ENCODE data around the gene TMEM119. TPM values are rescaled to one million over a fixed set of nuclear protein-coding genes. Genes with fewer than 3 reads are reported as not detected.

Gene TMEM119
- polyA plus RNA-seq, 4 donors, result 0.67 to 12.3 (median 6.0) TPM

DNA sequence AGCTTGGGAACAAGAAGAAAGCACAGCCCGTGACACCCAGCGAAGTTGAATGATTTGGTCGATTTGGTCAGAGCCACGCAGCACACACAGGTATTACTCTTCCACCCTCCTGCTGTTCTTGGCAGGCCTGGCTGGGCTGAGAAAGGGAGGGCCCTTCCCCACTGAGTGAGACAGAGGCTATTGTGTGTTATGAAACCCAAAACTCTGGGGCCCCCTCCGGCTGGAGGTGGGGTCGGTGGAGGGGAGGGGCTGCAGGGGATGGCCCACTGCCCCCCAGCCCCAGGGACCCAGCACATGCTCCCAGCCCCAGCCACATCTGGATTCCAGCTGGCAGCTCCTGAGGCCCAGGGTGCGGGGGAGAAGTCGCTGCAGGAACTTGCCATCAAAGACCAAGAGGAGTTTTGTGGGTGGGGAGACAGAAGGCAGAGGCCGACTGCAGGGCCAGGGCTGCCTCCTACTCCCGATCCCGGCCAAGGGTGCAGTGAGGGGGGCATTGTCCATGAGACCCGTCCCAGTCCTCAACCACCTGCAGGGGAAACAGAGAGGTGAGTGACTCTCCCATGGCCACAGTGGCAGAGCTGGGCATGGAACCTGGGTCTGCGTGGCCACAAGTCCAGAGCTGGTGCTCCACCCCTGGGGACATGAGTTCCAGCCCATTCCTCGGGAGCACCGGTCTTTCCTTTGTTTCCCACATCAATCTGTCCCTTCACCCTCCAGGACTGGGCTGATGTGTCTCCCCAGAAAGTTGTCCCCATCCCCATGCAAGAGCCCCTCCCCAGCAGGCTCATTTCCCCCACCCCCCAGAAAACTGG, 8.7 kb downstream of the TMEM119 start:
- DNase-seq, result no peak

DNA sequence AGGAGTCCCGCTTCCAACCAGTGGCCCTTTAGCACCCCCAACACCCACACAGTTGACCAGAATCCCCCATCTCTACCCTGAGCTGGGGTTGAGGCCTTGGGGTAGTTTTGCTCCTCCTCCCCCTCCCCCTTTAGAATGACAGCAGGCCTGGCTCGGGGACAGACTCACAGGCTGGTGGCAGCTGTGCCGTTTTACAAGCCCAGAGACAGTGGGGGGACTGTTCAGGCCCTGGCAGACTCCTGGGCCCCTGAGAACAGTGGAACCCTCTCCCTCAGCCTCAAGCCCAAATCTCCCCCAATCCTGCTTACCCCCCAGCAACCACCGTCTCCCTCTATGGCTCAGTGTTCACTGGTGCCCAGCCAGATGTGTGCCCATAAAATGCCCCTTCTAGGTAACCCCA, 10.1 kb downstream of the TMEM119 start:
- WGBS, 3 donors, result 57 to 88% (median 58%) methylated on average over 2 to 4 of the region's 4 CpGs
- Histone ChIP-seq H3K9me3 (ENCODE audit: control insufficient read depth in 2 of 2, insufficient read depth in 1 of 2, low read depth in 1 of 2, low read length in 1 of 2) (no peaks in the 10 kb centered on the region), H3K4me3 (ENCODE audit: low read depth in 1 of 3, low read length in 3 of 3) (no peak overlapping the region), H3K4me1 (ENCODE audit: control insufficient read depth in 3 of 3, insufficient read depth in 2 of 3, low read depth in 1 of 3, low read length in 2 of 3) (no peaks in the 10 kb centered on the region), H3K36me3 (ENCODE audit: control insufficient read depth in 3 of 3, insufficient read depth in 2 of 3, low read depth in 1 of 3, low read length in 3 of 3) (peaks cover 0 to 2% (median 0%) of the 10 kb centered on the region in 3 donors), H3K27me3 (ENCODE audit: control insufficient read depth in 3 of 3, insufficient read depth in 3 of 3, low read length in 3 of 3) (no peaks in the 10 kb centered on the region), H3K27ac (ENCODE audit: low read depth in 1 of 3, low read length in 2 of 3) (no peak overlapping the region)
- no peak for FAIRE-seq
- no peak for DNase-seq

More for the DNA sequence above, 8.7 kb downstream of the TMEM119 start:
- Histone ChIP-seq H3K27me3 (ENCODE audit: control insufficient read depth in 3 of 3, insufficient read depth in 3 of 3, low read length in 3 of 3) (no peaks in the 10 kb centered on the region), H3K4me3 (ENCODE audit: low read depth in 1 of 3, low read length in 3 of 3) (no peak overlapping the region), H3K4me1 (ENCODE audit: control insufficient read depth in 3 of 3, insufficient read depth in 2 of 3, low read depth in 1 of 3, low read length in 2 of 3) (no peaks in the 10 kb centered on the region), H3K36me3 (ENCODE audit: control insufficient read depth in 3 of 3, insufficient read depth in 2 of 3, low read depth in 1 of 3, low read length in 3 of 3) (peaks cover 0 to 2% (median 0%) of the 10 kb centered on the region in 3 donors), H3K27ac (ENCODE audit: low read depth in 1 of 3, low read length in 2 of 3) (peak overlapping the region in 1 of 3 donors; percentile 23), H3K9me3 (ENCODE audit: control insufficient read depth in 2 of 2, insufficient read depth in 1 of 2, low read depth in 1 of 2, low read length in 1 of 2) (no peaks in the 10 kb centered on the region)
- FAIRE-seq, result no peak
- WGBS, 3 donors, result 40 to 46% (median 44%) methylated on average over 15 of the region's 15 CpGs

DNA sequence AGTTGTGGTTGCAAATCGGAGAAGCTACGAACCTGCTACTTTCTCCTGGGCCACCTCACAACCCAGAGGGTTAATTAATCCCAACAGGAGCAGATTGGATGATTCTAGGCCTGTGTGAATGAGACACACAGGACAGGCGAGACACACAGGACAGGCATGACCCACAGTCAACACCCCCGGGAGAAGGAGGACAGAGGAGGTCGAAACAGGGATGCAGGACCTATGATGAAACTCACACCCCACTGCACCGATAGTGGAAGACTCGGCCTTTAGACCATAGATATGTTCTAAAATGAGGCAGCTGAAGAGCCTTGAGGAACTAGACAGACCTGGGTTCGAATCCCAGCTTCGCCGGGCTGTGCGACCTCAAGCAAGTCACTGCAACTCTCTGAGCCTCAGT, 11.6 kb downstream of the TMEM119 start:
- Histone ChIP-seq H3K27ac (ENCODE audit: low read depth in 1 of 3, low read length in 2 of 3) (no peak overlapping the region), H3K36me3 (ENCODE audit: control insufficient read depth in 3 of 3, insufficient read depth in 2 of 3, low read depth in 1 of 3, low read length in 3 of 3) (peaks cover 0 to 2% (median 0%) of the 10 kb centered on the region in 3 donors), H3K4me1 (ENCODE audit: control insufficient read depth in 3 of 3, insufficient read depth in 2 of 3, low read depth in 1 of 3, low read length in 2 of 3) (no peaks in the 10 kb centered on the region), H3K9me3 (ENCODE audit: control insufficient read depth in 2 of 2, insufficient read depth in 1 of 2, low read depth in 1 of 2, low read length in 1 of 2) (no peaks in the 10 kb centered on the region), H3K4me3 (ENCODE audit: low read depth in 1 of 3, low read length in 3 of 3) (no peak overlapping the region), H3K27me3 (ENCODE audit: control insufficient read depth in 3 of 3, insufficient read depth in 3 of 3, low read length in 3 of 3) (no peaks in the 10 kb centered on the region)
- 85 to 90% (median 88%) methylated on average over 11 of the region's 11 CpGs for WGBS, 3 donors
- FAIRE-seq, result no peak
- DNase-seq, result no peak

DNA sequence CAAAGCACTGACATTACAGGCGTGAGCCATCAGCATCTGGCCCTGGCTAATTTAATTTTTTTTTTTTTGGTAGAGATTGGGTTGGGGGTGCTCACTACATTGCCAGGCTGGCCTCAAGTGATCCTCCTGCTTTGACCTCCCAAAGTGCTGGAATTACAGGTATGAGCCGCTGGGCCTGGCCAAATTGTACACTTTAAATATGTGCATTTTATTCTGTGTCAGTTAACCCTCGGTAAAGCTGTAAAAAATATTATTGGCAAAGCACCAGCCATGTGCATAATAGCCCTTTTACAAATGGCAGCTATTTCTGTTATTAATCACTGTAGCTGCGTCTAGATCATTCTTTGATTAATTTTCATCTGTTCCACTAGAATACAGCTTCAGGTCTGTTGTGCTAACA, 12.0 kb downstream of the TMEM119 start:
- Histone ChIP-seq H3K9me3 (ENCODE audit: control insufficient read depth in 2 of 2, insufficient read depth in 1 of 2, low read depth in 1 of 2, low read length in 1 of 2) (no peaks in the 10 kb centered on the region), H3K27ac (ENCODE audit: low read depth in 1 of 3, low read length in 2 of 3) (no peak overlapping the region), H3K4me1 (ENCODE audit: control insufficient read depth in 3 of 3, insufficient read depth in 2 of 3, low read depth in 1 of 3, low read length in 2 of 3) (no peaks in the 10 kb centered on the region), H3K36me3 (ENCODE audit: control insufficient read depth in 3 of 3, insufficient read depth in 2 of 3, low read depth in 1 of 3, low read length in 3 of 3) (no peaks in the 10 kb centered on the region), H3K27me3 (ENCODE audit: control insufficient read depth in 3 of 3, insufficient read depth in 3 of 3, low read length in 3 of 3) (no peaks in the 10 kb centered on the region), H3K4me3 (ENCODE audit: low read depth in 1 of 3, low read length in 3 of 3) (no peak overlapping the region)
- 47 to 69% (median 52%) methylated on average over 4 of the region's 4 CpGs for WGBS, 3 donors
- DNase-seq (no peak), FAIRE-seq (no peak)

DNA sequence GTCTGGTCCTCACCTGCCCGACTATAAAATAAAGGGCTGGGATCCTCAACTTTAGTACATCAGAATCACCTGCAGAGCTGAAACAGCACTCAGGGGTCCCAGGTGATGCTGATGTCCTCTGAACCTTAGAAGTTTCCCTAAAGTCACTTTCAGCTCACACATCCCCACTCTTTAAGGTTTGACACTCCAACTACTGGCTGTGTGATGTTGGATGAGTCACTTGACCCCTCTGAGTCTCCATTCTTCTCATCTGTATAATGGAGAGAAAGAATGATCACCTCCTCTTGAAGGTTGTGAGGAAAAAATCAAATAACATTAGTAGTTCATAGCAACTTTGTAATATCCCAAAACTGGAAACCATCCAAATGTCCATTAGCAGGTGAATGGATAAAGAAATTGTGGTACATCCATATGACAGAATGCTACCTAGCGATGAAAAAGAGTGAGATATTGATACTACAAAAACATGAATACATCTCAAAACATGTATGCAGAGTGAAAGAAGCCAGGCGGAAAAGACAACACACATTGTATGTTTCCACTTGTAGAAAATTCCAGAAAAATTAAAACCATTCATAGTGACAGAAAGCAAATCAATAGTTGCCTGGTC, 13.3 kb downstream of the TMEM119 start:
- DNase-seq (no peak), FAIRE-seq (no peak)
- Histone ChIP-seq H3K27ac (ENCODE audit: low read depth in 1 of 3, low read length in 2 of 3) (no peak overlapping the region), H3K4me3 (ENCODE audit: low read depth in 1 of 3, low read length in 3 of 3) (no peak overlapping the region), H3K36me3 (ENCODE audit: control insufficient read depth in 3 of 3, insufficient read depth in 2 of 3, low read depth in 1 of 3, low read length in 3 of 3) (no peaks in the 10 kb centered on the region), H3K9me3 (ENCODE audit: control insufficient read depth in 2 of 2, insufficient read depth in 1 of 2, low read depth in 1 of 2, low read length in 1 of 2) (no peaks in the 10 kb centered on the region), H3K27me3 (ENCODE audit: control insufficient read depth in 3 of 3, insufficient read depth in 3 of 3, low read length in 3 of 3) (no peaks in the 10 kb centered on the region), H3K4me1 (ENCODE audit: control insufficient read depth in 3 of 3, insufficient read depth in 2 of 3, low read depth in 1 of 3, low read length in 2 of 3) (no peaks in the 10 kb centered on the region)
- 71 to 74% (median 72%) methylated on average over 3 of the region's 3 CpGs for WGBS, 3 donors

DNA sequence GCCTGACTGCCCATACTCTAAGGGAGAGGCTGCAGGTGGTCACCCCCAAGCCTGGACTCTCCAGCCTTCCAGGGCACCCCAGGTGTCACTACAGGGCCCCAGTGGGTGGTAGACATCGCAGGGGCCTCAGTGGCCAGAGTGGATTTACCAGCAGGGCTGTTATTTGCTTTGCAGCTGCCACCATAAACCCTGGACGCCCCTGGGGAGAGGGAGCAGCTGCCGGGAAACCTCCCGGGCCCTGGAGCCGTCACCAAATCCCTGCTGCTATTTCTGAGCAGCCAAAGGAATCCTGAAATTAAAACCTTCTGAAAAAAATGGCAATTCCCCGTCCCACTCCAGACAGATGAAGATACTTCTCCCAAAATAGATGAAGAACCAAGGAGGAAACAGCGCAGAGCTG, 13.9 kb downstream of the TMEM119 start:
- 31 to 54% (median 41%) methylated on average over 7 of the region's 7 CpGs for WGBS, 3 donors
- no peaks in the 10 kb centered on the region for H3K4me1 ChIP-seq (ENCODE audit: control insufficient read depth in 3 of 3, insufficient read depth in 2 of 3, low read depth in 1 of 3, low read length in 2 of 3)

DNA sequence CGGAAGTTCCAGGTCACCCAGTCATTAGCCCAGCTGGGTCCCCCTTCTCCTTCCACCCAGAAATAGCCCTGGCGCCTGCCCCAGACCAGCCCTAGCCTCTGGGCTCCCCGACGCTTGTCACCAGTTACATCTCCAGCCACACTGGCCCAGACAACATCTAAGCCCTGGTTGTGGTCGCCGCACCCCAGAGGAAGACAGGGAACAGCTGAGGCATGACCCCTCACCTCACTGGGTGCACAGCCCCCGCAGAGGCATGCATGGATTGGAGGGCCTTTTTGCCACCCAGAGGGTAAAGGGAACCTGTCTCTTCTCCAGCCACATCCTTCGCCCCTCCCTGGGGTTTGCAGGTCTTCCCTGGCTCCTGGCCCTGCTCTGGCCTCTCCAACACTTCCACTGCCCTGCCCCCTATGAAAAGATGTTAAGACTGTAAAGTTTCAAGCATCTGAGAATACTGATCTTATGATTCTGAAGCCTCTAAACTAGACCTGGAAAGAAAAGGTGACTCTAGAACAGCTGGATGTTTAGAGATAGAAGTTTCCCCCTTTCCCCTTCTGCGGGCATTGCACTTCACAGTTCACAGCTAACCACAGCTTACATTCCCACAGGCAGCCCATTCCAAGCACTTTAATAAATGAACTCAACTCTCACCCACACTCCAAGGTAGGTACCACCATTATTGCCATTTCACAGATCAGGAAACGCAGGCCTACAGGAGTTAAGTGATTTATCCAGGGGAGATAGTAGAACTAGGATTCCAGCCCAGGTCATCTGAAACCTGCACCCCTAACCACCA, 14.7 kb downstream of the TMEM119 start:
- DNase-seq (no peak), FAIRE-seq (no peak)
- WGBS, 3 donors, result 81 to 90% (median 85%) methylated on average over 9 to 10 of the region's 10 CpGs
- Histone ChIP-seq H3K27me3 (ENCODE audit: control insufficient read depth in 3 of 3, insufficient read depth in 3 of 3, low read length in 3 of 3) (no peaks in the 10 kb centered on the region), H3K9me3 (ENCODE audit: control insufficient read depth in 2 of 2, insufficient read depth in 1 of 2, low read depth in 1 of 2, low read length in 1 of 2) (no peaks in the 10 kb centered on the region), H3K4me3 (ENCODE audit: low read depth in 1 of 3, low read length in 3 of 3) (no peak overlapping the region), H3K27ac (ENCODE audit: low read depth in 1 of 3, low read length in 2 of 3) (no peak overlapping the region), H3K36me3 (ENCODE audit: control insufficient read depth in 3 of 3, insufficient read depth in 2 of 3, low read depth in 1 of 3, low read length in 3 of 3) (no peaks in the 10 kb centered on the region), H3K4me1 (ENCODE audit: control insufficient read depth in 3 of 3, insufficient read depth in 2 of 3, low read depth in 1 of 3, low read length in 2 of 3) (no peaks in the 10 kb centered on the region)

More for the DNA sequence above, 13.9 kb downstream of the TMEM119 start:
- H3K27me3 ChIP-seq (ENCODE audit: control insufficient read depth in 3 of 3, insufficient read depth in 3 of 3, low read length in 3 of 3), result no peaks in the 10 kb centered on the region
- H3K9me3 ChIP-seq (ENCODE audit: control insufficient read depth in 2 of 2, insufficient read depth in 1 of 2, low read depth in 1 of 2, low read length in 1 of 2), result no peaks in the 10 kb centered on the region
- no peak for DNase-seq
- FAIRE-seq, result no peak
- no peak overlapping the region for H3K27ac ChIP-seq (ENCODE audit: low read depth in 1 of 3, low read length in 2 of 3)
- H3K4me3 ChIP-seq (ENCODE audit: low read depth in 1 of 3, low read length in 3 of 3), result no peak overlapping the region
- H3K36me3 ChIP-seq (ENCODE audit: control insufficient read depth in 3 of 3, insufficient read depth in 2 of 3, low read depth in 1 of 3, low read length in 3 of 3), result no peaks in the 10 kb centered on the region

DNA sequence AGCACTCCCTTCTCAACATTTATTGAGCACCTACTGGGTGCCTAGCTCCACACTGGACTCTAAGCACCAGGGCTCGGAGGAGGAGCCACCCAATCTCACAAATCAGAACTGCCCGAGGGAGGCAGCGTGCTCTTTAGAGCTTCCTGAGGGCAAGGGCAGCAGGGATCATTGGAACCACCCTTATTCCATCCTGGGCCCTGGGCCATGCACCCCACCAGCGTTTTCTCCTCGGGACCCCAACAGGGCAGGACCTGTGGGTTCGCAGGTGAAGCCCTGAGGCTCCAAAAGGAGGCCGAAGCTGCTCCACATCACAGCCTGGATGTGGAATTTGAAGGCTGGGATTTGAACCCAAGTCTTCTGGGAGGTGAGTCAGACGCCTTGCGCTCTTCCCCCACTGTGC, 15.4 kb downstream of the TMEM119 start:
- H3K4me3 ChIP-seq (ENCODE audit: low read depth in 1 of 3, low read length in 3 of 3), result no peak overlapping the region
- WGBS, 3 donors, result 87 to 88% (median 88%) methylated on average over 9 of the region's 9 CpGs
- H3K9me3 ChIP-seq (ENCODE audit: control insufficient read depth in 2 of 2, insufficient read depth in 1 of 2, low read depth in 1 of 2, low read length in 1 of 2), result no peaks in the 10 kb centered on the region
- FAIRE-seq, result no peak
- no peak for DNase-seq
- H3K27me3 ChIP-seq (ENCODE audit: control insufficient read depth in 3 of 3, insufficient read depth in 3 of 3, low read length in 3 of 3), result no peaks in the 10 kb centered on the region
- no peaks in the 10 kb centered on the region for H3K4me1 ChIP-seq (ENCODE audit: control insufficient read depth in 3 of 3, insufficient read depth in 2 of 3, low read depth in 1 of 3, low read length in 2 of 3)
- no peaks in the 10 kb centered on the region for H3K36me3 ChIP-seq (ENCODE audit: control insufficient read depth in 3 of 3, insufficient read depth in 2 of 3, low read depth in 1 of 3, low read length in 3 of 3)
- H3K27ac ChIP-seq (ENCODE audit: low read depth in 1 of 3, low read length in 2 of 3), result no peak overlapping the region

All from small intestine (tissue), 7 donors.